ENCODE data around the gene CAPN12.

The CAPN12 gene

DNA sequence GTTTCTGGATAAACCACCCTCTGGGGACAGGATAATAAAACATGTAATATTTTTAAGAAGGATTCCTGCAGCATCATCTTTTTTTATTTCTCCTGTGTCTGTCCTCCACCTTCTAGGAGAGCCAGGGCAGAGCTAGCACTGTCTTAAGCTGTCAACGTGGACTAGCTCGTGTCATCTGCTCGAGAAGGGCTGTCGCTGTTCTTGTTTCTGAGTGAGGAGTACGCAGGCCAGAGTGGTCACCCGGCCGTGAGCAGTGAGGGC, 13.9 kb downstream of the CAPN12 start:
- H3K4me3 ChIP-seq (replicated peaks; ENCODE audit: insufficient read depth, low read length), result no peak overlapping the region
- H3K27ac ChIP-seq (replicated peaks), result no peak overlapping the region
- TF ChIP-seq, protein P1, sequence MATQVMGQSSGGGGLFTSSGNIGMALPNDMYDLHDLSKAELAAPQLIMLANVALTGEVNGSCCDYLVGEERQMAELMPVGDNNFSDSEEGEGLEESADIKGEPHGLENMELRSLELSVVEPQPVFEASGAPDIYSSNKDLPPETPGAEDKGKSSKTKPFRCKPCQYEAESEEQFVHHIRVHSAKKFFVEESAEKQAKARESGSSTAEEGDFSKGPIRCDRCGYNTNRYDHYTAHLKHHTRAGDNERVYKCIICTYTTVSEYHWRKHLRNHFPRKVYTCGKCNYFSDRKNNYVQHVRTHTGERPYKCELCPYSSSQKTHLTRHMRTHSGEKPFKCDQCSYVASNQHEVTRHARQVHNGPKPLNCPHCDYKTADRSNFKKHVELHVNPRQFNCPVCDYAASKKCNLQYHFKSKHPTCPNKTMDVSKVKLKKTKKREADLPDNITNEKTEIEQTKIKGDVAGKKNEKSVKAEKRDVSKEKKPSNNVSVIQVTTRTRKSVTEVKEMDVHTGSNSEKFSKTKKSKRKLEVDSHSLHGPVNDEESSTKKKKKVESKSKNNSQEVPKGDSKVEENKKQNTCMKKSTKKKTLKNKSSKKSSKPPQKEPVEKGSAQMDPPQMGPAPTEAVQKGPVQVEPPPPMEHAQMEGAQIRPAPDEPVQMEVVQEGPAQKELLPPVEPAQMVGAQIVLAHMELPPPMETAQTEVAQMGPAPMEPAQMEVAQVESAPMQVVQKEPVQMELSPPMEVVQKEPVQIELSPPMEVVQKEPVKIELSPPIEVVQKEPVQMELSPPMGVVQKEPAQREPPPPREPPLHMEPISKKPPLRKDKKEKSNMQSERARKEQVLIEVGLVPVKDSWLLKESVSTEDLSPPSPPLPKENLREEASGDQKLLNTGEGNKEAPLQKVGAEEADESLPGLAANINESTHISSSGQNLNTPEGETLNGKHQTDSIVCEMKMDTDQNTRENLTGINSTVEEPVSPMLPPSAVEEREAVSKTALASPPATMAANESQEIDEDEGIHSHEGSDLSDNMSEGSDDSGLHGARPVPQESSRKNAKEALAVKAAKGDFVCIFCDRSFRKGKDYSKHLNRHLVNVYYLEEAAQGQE (IDR thresholded peaks at IDR 0.05; ENCODE audit: insufficient replicate concordance, low read depth), result no peak
- TF ChIP-seq, protein P2, sequence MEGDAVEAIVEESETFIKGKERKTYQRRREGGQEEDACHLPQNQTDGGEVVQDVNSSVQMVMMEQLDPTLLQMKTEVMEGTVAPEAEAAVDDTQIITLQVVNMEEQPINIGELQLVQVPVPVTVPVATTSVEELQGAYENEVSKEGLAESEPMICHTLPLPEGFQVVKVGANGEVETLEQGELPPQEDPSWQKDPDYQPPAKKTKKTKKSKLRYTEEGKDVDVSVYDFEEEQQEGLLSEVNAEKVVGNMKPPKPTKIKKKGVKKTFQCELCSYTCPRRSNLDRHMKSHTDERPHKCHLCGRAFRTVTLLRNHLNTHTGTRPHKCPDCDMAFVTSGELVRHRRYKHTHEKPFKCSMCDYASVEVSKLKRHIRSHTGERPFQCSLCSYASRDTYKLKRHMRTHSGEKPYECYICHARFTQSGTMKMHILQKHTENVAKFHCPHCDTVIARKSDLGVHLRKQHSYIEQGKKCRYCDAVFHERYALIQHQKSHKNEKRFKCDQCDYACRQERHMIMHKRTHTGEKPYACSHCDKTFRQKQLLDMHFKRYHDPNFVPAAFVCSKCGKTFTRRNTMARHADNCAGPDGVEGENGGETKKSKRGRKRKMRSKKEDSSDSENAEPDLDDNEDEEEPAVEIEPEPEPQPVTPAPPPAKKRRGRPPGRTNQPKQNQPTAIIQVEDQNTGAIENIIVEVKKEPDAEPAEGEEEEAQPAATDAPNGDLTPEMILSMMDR (IDR thresholded peaks at IDR 0.05; ENCODE audit: insufficient read depth, low read length), result no peak
- TF ChIP-seq POLR2AphosphoS5 (IDR thresholded peaks at IDR 0.05; ENCODE audit: low read depth) (no peak), GABPA (IDR thresholded peaks at IDR 0.05; ENCODE audit: low read depth) (no peak), SPI1 (IDR thresholded peaks at IDR 0.05; ENCODE audit: borderline replicate concordance, low read depth) (no peak)
- H3K27me3 ChIP-seq (ENCODE audit: insufficient read depth, poor library complexity, severe bottlenecking), result no peaks in the 10 kb centered on the region
- no peak for DNase-seq (ENCODE audit: low read depth in 1 of 2, low spot score in 1 of 2)

DNA sequence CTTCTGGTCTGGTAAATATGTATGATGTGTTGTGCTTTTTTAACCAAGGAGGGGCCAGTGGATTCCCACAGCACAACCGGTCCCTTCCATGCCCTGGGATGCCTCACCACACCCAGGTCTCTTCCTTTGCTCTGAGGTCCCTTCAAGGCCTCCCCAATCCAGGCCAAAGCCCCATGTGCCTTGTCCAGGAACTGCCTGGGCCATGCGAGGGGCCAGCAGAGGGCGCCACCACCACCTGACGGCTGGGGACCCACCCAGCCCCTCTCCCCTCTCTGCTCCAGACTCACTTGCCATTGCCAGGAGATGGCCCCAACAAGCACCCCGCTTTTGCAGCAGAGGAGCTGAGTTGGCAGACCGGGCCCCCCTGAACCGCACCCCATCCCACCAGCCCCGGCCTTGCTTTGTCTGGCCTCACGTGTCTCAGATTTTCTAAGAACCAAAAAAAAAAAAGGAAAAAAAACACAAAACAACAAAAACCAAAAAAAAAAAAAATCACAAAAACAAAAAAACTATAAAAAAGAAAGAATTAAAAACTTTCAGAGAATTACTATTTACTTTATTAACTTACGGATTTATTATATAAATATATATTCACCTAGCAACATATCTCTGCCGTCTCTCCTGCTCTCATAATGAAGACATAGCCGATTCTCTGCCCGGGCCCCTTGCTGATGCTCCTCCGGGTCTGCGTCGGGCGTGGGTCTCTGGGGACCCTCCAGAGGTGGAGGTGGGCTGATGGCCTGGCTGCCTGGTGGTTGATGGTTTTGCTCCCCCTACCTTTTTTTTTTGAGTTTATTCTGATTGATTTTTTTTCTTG, 14.4 kb downstream of the CAPN12 start:
- peak in 1 of 2 experiments; percentile 66 for DNase-seq (ENCODE audit: low read depth in 1 of 2, low spot score in 1 of 2)
- TF ChIP-seq, protein P2 (IDR thresholded peaks at IDR 0.05; ENCODE audit: insufficient read depth, low read length), result peak; percentile 65
- TF ChIP-seq POLR2AphosphoS5 (IDR thresholded peaks at IDR 0.05; ENCODE audit: low read depth), result no peak
- Histone ChIP-seq H3K4me3 (replicated peaks; ENCODE audit: insufficient read depth, low read length) (no peak overlapping the region), H3K27me3 (ENCODE audit: insufficient read depth, poor library complexity, severe bottlenecking) (no peaks in the 10 kb centered on the region), H3K27ac (replicated peaks) (no peak overlapping the region)

DNA sequence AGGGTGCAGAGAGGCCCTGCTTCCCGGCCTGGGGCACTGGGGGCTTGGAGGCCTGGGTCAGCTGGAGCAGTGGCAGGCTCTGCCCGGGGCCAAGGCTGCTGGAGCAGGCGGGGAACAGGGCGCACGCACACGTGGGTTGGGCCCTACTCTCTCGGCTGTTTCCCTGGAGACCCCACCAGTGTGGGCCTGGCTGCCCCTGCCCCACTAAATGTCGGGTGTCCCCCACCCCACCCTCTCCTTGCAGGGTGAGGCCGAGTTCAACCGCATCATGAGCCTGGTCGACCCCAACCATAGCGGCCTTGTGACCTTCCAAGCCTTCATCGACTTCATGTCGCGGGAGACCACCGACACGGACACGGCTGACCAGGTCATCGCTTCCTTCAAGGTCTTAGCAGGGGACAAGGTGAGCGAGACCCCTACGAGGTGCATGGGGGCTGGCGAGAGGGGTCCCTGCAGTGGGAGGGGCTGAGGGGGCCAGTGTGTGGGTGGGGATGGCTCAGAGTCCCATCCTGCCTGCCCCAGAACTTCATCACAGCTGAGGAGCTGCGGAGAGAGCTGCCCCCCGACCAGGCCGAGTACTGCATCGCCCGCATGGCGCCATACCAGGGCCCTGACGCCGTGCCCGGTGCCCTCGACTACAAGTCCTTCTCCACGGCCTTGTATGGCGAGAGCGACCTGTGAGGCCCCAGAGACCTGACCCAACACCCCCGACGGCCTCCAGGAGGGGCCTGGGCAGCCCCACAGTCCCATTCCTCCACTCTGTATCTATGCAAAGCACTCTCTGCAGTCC, 15.3 kb downstream of the CAPN12 start:
- TF ChIP-seq SPI1 (IDR thresholded peaks at IDR 0.05; ENCODE audit: borderline replicate concordance, low read depth), result no peak
- TF ChIP-seq, protein P1 (IDR thresholded peaks at IDR 0.05; ENCODE audit: insufficient replicate concordance, low read depth), result no peak
- no peak for TF ChIP-seq GABPA (IDR thresholded peaks at IDR 0.05; ENCODE audit: low read depth)
- Histone ChIP-seq H3K27me3 (ENCODE audit: insufficient read depth, poor library complexity, severe bottlenecking) (no peaks in the 10 kb centered on the region), H3K27ac (replicated peaks) (no peak overlapping the region), H3K4me3 (replicated peaks; ENCODE audit: insufficient read depth, low read length) (no peak overlapping the region)
- no peak for DNase-seq (ENCODE audit: low read depth in 1 of 2, low spot score in 1 of 2)

DNA sequence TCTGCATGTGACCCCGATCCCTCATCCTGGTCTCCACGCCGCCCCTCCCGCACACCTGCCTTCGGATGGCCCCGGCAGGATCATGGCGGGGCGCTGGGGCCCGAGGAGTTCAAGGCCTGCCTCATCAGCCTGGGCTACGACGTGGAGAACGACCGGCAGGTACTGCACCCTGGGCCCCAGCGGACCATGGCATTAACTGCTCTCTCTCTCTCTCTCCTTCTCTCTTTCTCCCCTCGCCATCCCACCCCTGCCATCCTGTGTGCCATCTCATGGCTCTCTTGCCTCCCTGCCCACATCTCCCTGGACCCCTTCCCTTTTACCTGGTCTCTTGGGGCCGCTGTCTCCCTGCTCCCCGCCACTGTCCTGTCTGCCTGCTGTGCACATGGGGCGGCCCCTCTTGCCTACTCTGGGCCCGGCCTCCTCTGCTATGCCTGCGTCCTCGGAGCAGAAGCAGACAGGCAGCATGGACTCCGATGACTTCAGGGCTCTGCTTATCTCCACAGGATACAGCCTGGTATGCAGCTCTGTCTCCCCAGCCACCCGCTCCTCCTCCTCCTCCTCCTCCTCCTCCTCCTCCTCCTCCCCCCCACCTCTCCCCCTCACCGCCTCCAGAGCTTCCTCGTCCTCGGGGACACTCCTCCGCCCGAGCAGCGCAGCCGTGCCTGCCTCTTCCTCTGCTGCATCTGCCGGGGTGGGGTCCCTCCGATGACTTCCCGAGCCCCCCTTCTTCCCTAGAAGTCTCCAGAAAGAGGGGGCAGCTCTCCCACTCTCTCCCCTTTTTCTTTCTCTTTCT, 16.2 kb downstream of the CAPN12 start:
- Histone ChIP-seq H3K27me3 (ENCODE audit: insufficient read depth, poor library complexity, severe bottlenecking) (no peaks in the 10 kb centered on the region), H3K27ac (replicated peaks) (no peak overlapping the region), H3K4me3 (replicated peaks; ENCODE audit: insufficient read depth, low read length) (no peak overlapping the region)
- TF ChIP-seq GABPA (IDR thresholded peaks at IDR 0.05; ENCODE audit: low read depth) (no peak), SPI1 (IDR thresholded peaks at IDR 0.05; ENCODE audit: borderline replicate concordance, low read depth) (no peak), POLR2AphosphoS5 (IDR thresholded peaks at IDR 0.05; ENCODE audit: low read depth) (no peak)
- TF ChIP-seq, protein P2 (IDR thresholded peaks at IDR 0.05; ENCODE audit: insufficient read depth, low read length), result no peak
- TF ChIP-seq, protein P1 (IDR thresholded peaks at IDR 0.05; ENCODE audit: insufficient replicate concordance, low read depth), result no peak
- peak in 1 of 2 experiments; percentile 16 for DNase-seq (ENCODE audit: low read depth in 1 of 2, low spot score in 1 of 2)

All from HL-60 (cell line).